Neural progenitor cell (in vitro differentiated cells): ENCODE data around the gene PATE1. TPM values are rescaled to one million over a fixed set of nuclear protein-coding genes. Genes with fewer than 3 reads are reported as not detected.

Source experiments
- DNase-seq: peaks from one replicate; pipeline ENCODE4 v3.0.0-alpha.2; 2016; ENCODE audit warnings: low spot score
- H2AFZ ChIP-seq: fragments of 200-600 bp; sonication (generic); replicated peaks from 2 replicates; pipeline ENCODE4 v1.6.1; 2016; ENCODE audit warnings: antibody characterized with exemption
- H3F3A ChIP-seq: fragments of 200-600 bp; sonication (generic); 2 replicates; pipeline ENCODE4 v1.6.1; 2016; ENCODE audit warnings: antibody characterized with exemption, low read depth
- H3K27ac ChIP-seq: fragments of 200-600 bp; sonication (generic); 2 replicates; pipeline ENCODE4 v1.5.1; 2016; ENCODE audit warnings: mild to moderate bottlenecking
- H3K27me3 ChIP-seq: fragments of 200-600 bp; sonication (generic); 2 replicates; pipeline ENCODE4 v1.6.1; 2016; ENCODE audit warnings: mild to moderate bottlenecking, moderate library complexity
- H3K36me3 ChIP-seq: fragments of 200-600 bp; sonication (generic); 2 replicates; pipeline ENCODE4 v1.5.1; 2016
- H3K4me1 ChIP-seq: fragments of 200-600 bp; sonication (generic); 2 replicates; pipeline ENCODE4 v1.6.1; 2016; ENCODE audit warnings: mixed run types
- H3K4me2 ChIP-seq: fragments of 200-600 bp; sonication (generic); 2 replicates; pipeline ENCODE4 v1.6.1; 2016
- H3K4me3 ChIP-seq: fragments of 200-600 bp; sonication (generic); 2 replicates; pipeline ENCODE4 v1.5.1; 2016
- H3K79me2 ChIP-seq: fragments of 200-600 bp; sonication (generic); 2 replicates; pipeline ENCODE4 v1.6.1; 2016; ENCODE audit warnings: low read depth
- H3K9ac ChIP-seq: fragments of 200-600 bp; sonication (generic); 2 replicates; pipeline ENCODE4 v1.6.1; 2016
- H3K9me3 ChIP-seq: fragments of 200-600 bp; sonication (generic); 2 replicates; pipeline ENCODE4 v1.5.1; 2016; ENCODE audit warnings: low read depth
- H4K20me1 ChIP-seq: fragments of 200-600 bp; sonication (generic); 2 replicates; pipeline ENCODE4 v1.6.1; 2016; ENCODE audit warnings: low read depth
- H3K27ac Mint-ChIP-seq: 3 replicates; pipeline ENCODE4 v1.8.0; 2021; ENCODE audit warnings: mixed read lengths
- H3K27me3 Mint-ChIP-seq: 2 replicates; pipeline ENCODE4 v1.8.0; 2022; ENCODE audit warnings: low read depth, mild to moderate bottlenecking, inconsistent platforms, moderate library complexity, mixed read lengths; ENCODE audit not compliant: insufficient read depth
- H3K36me3 Mint-ChIP-seq: 3 replicates; pipeline ENCODE4 v1.8.0; 2021; ENCODE audit warnings: mixed read lengths
- H3K4me1 Mint-ChIP-seq: 3 replicates; pipeline ENCODE4 v1.8.0; 2021; ENCODE audit warnings: mixed read lengths
- H3K4me3 Mint-ChIP-seq: 3 replicates; pipeline ENCODE4 v1.8.0; 2021; ENCODE audit warnings: mild to moderate bottlenecking, moderate library complexity, mixed read lengths
- H3K9me3 Mint-ChIP-seq: 3 replicates; pipeline ENCODE4 v1.8.0; 2020; ENCODE audit warnings: mixed read lengths
- CTCF ChIP-seq: fragments of 200-600 bp; sonication (generic); IDR thresholded peaks from 2 replicates; pipeline ENCODE4 v1.5.1; 2017; ENCODE audit warnings: antibody characterized with exemption, mild to moderate bottlenecking
- EZH2 ChIP-seq: fragments of 200-600 bp; sonication (generic); IDR thresholded peaks from 2 replicates; pipeline ENCODE4 v1.6.1; 2017; ENCODE audit warnings: antibody characterized with exemption, mild to moderate bottlenecking, moderate library complexity
- EZH2phosphoT487 ChIP-seq: fragments of 200-600 bp; sonication (generic); IDR thresholded peaks from 2 replicates; pipeline ENCODE4 v1.6.1; 2017; ENCODE audit warnings: antibody characterized with exemption
- total RNA-seq: library from RNA; depleted of rRNA; stranded (reverse); fragments of >200 nt; gene quantifications from 2 replicates; pipeline ENCODE4 v1.2.3, GENCODE V29; 2015; ENCODE audit warnings: low replicate concordance

PATE1 gene
- total RNA-seq, 1 donor from 2014 or later, result not detected

GRCh38 chr11:125787827-125788226 lies 41.7 kb downstream of the PATE1 start, which contains the start of gene PATE3:
PATE3 (plus strand) TSS chr11:125788127; CDS start chr11:125788152, 25 bp downstream.
- no peak for TF ChIP-seq EZH2
- no peak for TF ChIP-seq EZH2phosphoT487
- TF ChIP-seq CTCF, result no peak
- H3K27me3 ChIP-seq, result no peaks in the 10 kb centered on the region
- no peaks in the 10 kb centered on the region for H3K9me3 Mint-ChIP-seq
- H3K27me3 Mint-ChIP-seq, result peaks cover 5% of the 10 kb centered on the region
- H3K9ac ChIP-seq, result no peak within 1 kb of the TSS
- H3K4me1 Mint-ChIP-seq, result no peaks in the 10 kb centered on the region
- no peaks in the 10 kb centered on the region for H3K79me2 ChIP-seq
- no peak for DNase-seq
- no peak within 1 kb of the TSS for H3K27ac Mint-ChIP-seq
- no peaks in the 10 kb centered on the region for H3K36me3 ChIP-seq
- H3K9me3 ChIP-seq, result no peaks in the 10 kb centered on the region
- no peak within 1 kb of the TSS for H2AFZ ChIP-seq
- no peaks in the 10 kb centered on the region for H3K4me1 ChIP-seq
- H3K4me2 ChIP-seq, result no peak within 1 kb of the TSS
- H3K36me3 Mint-ChIP-seq, result no peaks in the 10 kb centered on the region
- H3K4me3 Mint-ChIP-seq, result no peak within 1 kb of the TSS
- no peak within 1 kb of the TSS for H3K27ac ChIP-seq
- no peak within 1 kb of the TSS for H3K4me3 ChIP-seq
- no peaks in the 10 kb centered on the region for H4K20me1 ChIP-seq
- no peaks in the 10 kb centered on the region for H3F3A ChIP-seq

- H3K9ac ChIP-seq, result no peak overlapping the region
- peaks cover 5% of the 10 kb centered on the region for H3K27me3 Mint-ChIP-seq
- no peaks in the 10 kb centered on the region for H3F3A ChIP-seq
- no peaks in the 10 kb centered on the region for H3K27me3 ChIP-seq
- H3K4me2 ChIP-seq, result no peak overlapping the region
- no peak overlapping the region for H3K4me3 Mint-ChIP-seq
- H3K4me1 ChIP-seq, result no peaks in the 10 kb centered on the region
- H2AFZ ChIP-seq, result no peak overlapping the region
- no peaks in the 10 kb centered on the region for H3K79me2 ChIP-seq
- peaks cover 5% of the 10 kb centered on the region for H3K9me3 ChIP-seq
- no peak overlapping the region for H3K27ac Mint-ChIP-seq
- H3K36me3 Mint-ChIP-seq, result no peaks in the 10 kb centered on the region
- no peak for TF ChIP-seq EZH2phosphoT487
- TF ChIP-seq EZH2, result no peak
- TF ChIP-seq CTCF, result no peak
- no peak overlapping the region for H3K27ac ChIP-seq
- H3K9me3 Mint-ChIP-seq, result peaks cover 10% of the 10 kb centered on the region
- DNase-seq, result no peak
- H3K36me3 ChIP-seq, result no peaks in the 10 kb centered on the region
- H3K4me3 ChIP-seq, result no peak overlapping the region
- H4K20me1 ChIP-seq, result no peaks in the 10 kb centered on the region
- H3K4me1 Mint-ChIP-seq, result no peaks in the 10 kb centered on the region
Observed at GRCh38 chr11:125790825-125791224, 44.7 kb downstream of the PATE1 start.

GRCh38 chr11:125797641-125798040 lies 51.6 kb downstream of the PATE1 start:
- H3K27me3 ChIP-seq, result no peaks in the 10 kb centered on the region
- no peak for DNase-seq

More at GRCh38 chr11:125797641-125798040, 51.6 kb downstream of the PATE1 start:
- H3K27ac ChIP-seq, result no peak overlapping the region
- H3K4me3 ChIP-seq, result no peak overlapping the region
- H3K9me3 Mint-ChIP-seq, result peaks cover 28% of the 10 kb centered on the region
- H2AFZ ChIP-seq, result no peak overlapping the region
- H3K36me3 ChIP-seq, result no peaks in the 10 kb centered on the region
- H3K4me3 Mint-ChIP-seq, result no peak overlapping the region
- TF ChIP-seq CTCF, result no peak
- TF ChIP-seq EZH2phosphoT487, result no peak
- TF ChIP-seq EZH2, result no peak
- H3K9me3 ChIP-seq, result peaks cover 24% of the 10 kb centered on the region
- H3K4me1 ChIP-seq, result no peaks in the 10 kb centered on the region
- H3K9ac ChIP-seq, result no peak overlapping the region
- no peaks in the 10 kb centered on the region for H4K20me1 ChIP-seq
- H3K4me2 ChIP-seq, result no peak overlapping the region
- H3K27ac Mint-ChIP-seq, result no peak overlapping the region
- no peaks in the 10 kb centered on the region for H3K27me3 Mint-ChIP-seq
- H3K79me2 ChIP-seq, result no peaks in the 10 kb centered on the region
- no peaks in the 10 kb centered on the region for H3K4me1 Mint-ChIP-seq
- H3F3A ChIP-seq, result no peaks in the 10 kb centered on the region
- H3K36me3 Mint-ChIP-seq, result no peaks in the 10 kb centered on the region

Other genes starting within 250 kb of the PATE1 start
- gene EI24, start 176.8 kb upstream of the PATE1 start, total RNA-seq, result 99.8 and 103 TPM in 2 replicates
- gene STT3A, start 153.4 kb upstream of the PATE1 start, total RNA-seq, result 111 and 157 TPM in 2 replicates
- gene CHEK1, start 121.1 kb upstream of the PATE1 start, total RNA-seq, result 104 and 161 TPM in 2 replicates
- 0.47 and 0.56 TPM in 2 replicates for gene ACRV1, start 65.4 kb upstream of the PATE1 start, total RNA-seq
- 0.24 TPM in 1 of 2 replicates, not detected in the other for gene PATE2, start 32.5 kb downstream of the PATE1 start, total RNA-seq
- gene PATE3, start 41.8 kb downstream of the PATE1 start, total RNA-seq, result not detected in 2 replicates
- not detected in 2 replicates for gene PATE4, start 87.0 kb downstream of the PATE1 start, total RNA-seq
- gene HYLS1, start 141.4 kb downstream of the PATE1 start, total RNA-seq, result 7.7 and 8.9 TPM in 2 replicates
- 13.3 and 22.1 TPM in 2 replicates for gene PUS3, start 156.9 kb downstream of the PATE1 start, total RNA-seq
- gene DDX25, start 158.2 kb downstream of the PATE1 start, total RNA-seq, result 8.9 and 12.4 TPM in 2 replicates
- not detected in 2 replicates for gene VSIG10L2, start 199.8 kb downstream of the PATE1 start, total RNA-seq